Forelimb muscle (tissue), 1 donor: ENCODE results near the gene MAU2. TPM values are rescaled to one million over a fixed set of nuclear protein-coding genes. Genes with fewer than 3 reads are reported as not detected.

Source experiments
- DNase-seq: peaks from one replicate; pipeline ENCODE4 v3.0.0-alpha.2; 2013; ENCODE audit warnings: low read depth
- polyA plus RNA-seq: library from polyadenylated mRNA; unstranded; fragments of 120-200 nt; gene quantifications from one replicate; pipeline ENCODE4 v1.2.1, GENCODE V29; 2013; ENCODE audit not compliant: insufficient read length

The MAU2 gene
- polyA plus RNA-seq, 1 donor: 51.7 TPM

- DNase-seq: no peak
Measured at GRCh38 chr19:19305696-19306095, 14.9 kb upstream of the MAU2 start.

- DNase-seq: no peak
Measured at GRCh38 chr19:19306191-19306590, 14.4 kb upstream of the MAU2 start.

GRCh38 chr19:19308373-19308772, 12.3 kb upstream of the MAU2 start:
- DNase-seq: no peak

- no peak for DNase-seq
Measured at GRCh38 chr19:19315444-19315843, 5.2 kb upstream of the MAU2 start.

GRCh38 chr19:19316082-19316481, 4.5 kb upstream of the MAU2 start:
- no peak for DNase-seq

- DNase-seq: no peak
Measured at GRCh38 chr19:19319732-19320360, 783 bp upstream of the MAU2 start.

GRCh38 chr19:19321141-19321577, 530 bp downstream of the MAU2 start:
- no peak for DNase-seq

GRCh38 chr19:19324059-19324770, 3.6 kb downstream of the MAU2 start:
- DNase-seq: no peak

GRCh38 chr19:19327672-19328071, 7.0 kb downstream of the MAU2 start:
- no peak for DNase-seq

GRCh38 chr19:19329126-19329525, 8.5 kb downstream of the MAU2 start:
- DNase-seq: no peak

- DNase-seq: no peak
Measured at GRCh38 chr19:19334063-19334988, 13.7 kb downstream of the MAU2 start.

GRCh38 chr19:19334989-19335344, 14.3 kb downstream of the MAU2 start:
- no peak for DNase-seq

GRCh38 chr19:19335408-19336158, 15.0 kb downstream of the MAU2 start:
- no peak for DNase-seq

GRCh38 chr19:19336597-19336996, 16.0 kb downstream of the MAU2 start:
- DNase-seq: no peak

- no peak for DNase-seq
Measured at GRCh38 chr19:19337120-19337519, 16.5 kb downstream of the MAU2 start.

GRCh38 chr19:19338082-19338481, 17.5 kb downstream of the MAU2 start:
- no peak for DNase-seq

- DNase-seq: no peak
Measured at GRCh38 chr19:19341026-19341425, 20.4 kb downstream of the MAU2 start.

GRCh38 chr19:19342086-19343015, 21.7 kb downstream of the MAU2 start:
- no peak for DNase-seq

GRCh38 chr19:19343016-19343362, 22.4 kb downstream of the MAU2 start:
- DNase-seq: no peak

GRCh38 chr19:19343762-19344161, 23.1 kb downstream of the MAU2 start:
- no peak for DNase-seq

GRCh38 chr19:19345232-19345631, 24.6 kb downstream of the MAU2 start:
- no peak for DNase-seq
